ENCODE measurements around the gene C17orf75.
A peak's percentile ranks its signal among the peaks of the same experiment; 100 is the strongest.
"Not testable (repeated sequence)": the region's sequence is repeated elsewhere in the genome, so short reads cannot be mapped to it uniquely, and the experiment has no call there.

C17orf75 gene, protein sequence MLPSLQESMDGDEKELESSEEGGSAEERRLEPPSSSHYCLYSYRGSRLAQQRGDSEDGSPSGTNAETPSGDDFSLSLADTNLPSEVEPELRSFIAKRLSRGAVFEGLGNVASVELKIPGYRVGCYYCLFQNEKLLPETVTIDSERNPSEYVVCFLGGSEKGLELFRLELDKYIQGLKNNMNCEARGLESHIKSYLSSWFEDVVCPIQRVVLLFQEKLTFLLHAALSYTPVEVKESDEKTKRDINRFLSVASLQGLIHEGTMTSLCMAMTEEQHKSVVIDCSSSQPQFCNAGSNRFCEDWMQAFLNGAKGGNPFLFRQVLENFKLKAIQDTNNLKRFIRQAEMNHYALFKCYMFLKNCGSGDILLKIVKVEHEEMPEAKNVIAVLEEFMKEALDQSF
- total RNA-seq: 16.0 to 35.4 (median 23.2) reads per million in 3 experiments

DNA sequence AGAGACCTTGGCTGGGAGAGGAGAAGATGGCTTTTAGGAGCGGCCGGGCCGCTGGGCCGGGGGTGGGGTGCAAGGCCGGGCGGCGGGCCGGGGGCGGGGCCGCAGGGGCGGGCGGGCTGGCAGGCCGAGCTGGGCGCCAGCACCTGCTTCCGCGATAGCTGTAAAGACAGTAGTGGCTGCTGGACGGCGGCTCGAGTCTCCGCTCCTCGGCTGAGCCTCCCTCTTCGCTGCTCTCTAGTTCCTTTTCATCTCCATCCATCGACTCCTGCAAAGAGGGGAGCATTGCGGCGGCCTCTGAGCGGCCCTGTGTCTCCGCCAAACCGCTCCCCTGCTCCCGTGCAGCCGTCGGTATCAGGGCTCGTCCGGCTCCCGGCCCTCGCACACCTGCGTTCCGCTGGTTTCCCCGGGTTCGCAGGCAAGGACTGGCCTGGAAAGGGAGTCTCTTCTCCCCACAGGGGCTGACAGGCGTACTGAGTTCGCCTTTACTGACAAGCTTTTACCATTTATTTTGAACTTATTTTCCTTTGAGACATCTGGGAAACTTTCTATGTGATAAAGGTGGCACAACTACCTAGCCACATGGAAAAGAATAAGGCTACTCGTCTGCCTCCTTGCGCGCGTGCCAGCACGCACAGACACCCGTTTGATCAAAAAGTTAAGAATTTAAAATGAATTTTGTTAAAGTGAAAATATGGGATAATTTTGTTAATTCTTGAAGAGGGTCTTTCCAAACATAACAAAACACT is at the start of gene C17orf75:
C17orf75 (minus strand) TSS at position 317 of the 746 bp plus-strand sequence; CDS start at position 283, 34 bp downstream.
- peak; percentile 69 for DNase-seq

DNA sequence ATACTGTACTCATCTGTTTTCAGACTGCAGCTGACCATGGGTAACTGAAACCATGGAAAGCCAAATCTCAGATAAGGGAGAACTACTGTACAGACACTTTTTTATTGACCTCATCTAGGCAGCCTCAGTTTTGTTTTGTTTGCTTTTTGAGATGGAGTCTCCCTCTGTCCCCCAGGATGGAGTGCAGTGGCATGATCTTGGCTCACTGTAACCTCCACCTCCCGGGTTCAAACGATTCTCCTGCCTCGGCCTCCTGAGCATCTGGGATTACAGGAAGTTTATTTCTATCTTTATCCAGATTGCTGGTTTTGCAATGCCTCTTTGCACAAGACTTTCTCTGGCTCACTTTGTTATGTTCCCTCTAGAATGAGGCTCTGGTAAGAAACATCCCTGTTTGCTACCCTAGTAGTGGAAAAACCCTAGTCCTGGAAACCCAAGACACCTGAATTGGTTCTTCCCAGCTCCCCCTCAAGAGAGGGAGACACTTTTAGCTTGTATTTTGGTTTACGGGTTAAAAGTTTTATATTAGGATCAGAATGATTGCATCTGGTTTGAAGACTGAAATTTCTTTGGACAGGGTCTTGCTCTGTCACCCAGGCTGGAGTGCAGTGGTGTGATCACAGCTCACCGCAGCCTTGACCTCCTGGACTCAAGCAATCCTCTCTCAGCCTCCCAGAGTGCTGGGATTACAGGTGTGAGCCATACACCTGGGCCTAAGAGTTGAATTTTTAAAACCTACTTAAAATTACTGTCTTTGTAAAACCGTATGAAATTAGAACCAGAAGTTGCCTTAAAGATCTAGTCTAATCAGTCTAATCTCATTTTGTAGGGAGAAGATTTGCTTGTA is 46.9 kb upstream of the C17orf75 start:
- DNase-seq: no peak

DNA sequence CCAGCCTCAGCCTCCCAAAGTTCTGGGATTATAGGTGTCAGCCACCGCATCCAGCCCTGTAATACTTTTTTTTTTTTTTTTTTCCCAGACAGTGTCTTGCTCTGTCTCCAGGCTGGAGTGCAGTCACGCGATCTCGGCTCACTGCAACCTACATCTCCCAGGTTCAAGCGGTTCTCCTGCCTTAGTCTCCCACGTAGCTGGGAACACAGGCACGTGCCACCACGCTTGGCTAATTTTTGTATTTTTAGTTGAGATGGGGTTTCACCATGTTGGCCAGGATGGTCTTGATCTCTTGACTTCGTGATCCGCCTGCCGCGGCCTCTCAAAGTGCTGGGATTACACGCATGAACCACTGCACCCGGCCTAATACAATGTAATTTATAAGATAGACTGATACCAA is 46.2 kb upstream of the C17orf75 start:
- DNase-seq: not testable (repeated sequence)

DNA sequence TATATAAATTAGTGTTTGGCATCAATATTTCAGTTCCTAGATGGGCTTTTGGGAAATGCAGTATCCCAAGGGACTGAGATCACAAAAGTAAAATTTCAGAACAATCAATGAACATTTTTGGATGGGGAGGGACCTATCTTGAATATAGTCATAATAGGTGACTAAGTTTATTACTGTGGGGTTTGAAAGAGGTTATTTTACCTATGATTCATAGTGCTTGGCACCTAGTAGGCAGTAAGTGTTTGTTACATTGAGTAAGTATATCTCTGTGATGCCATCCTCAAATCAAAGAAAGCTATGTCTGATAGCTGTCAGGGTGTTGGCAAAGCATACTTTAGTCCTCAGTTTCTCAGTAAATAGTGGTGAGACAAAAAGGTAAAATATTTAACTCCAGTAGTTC is 44.9 kb upstream of the C17orf75 start:
- no peak for DNase-seq

DNA sequence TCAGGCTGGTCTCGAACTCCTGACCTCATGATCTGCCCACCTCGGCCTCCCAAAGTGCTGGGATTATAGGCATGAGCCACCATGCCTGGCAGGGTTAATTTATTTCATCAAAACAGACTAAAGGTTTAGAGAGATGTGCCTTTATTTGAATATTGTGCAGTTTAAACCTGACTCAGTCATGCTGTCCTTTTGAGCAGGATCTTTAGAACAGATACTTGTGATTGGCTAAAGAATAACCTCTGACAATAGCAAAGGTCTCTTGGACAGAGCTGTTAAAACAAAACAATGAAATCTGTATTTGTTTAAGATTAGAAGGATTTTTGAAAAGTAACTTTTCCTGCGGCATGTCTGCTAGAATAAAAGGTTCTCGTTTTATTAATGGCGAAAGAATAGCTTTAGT is 44.0 kb upstream of the C17orf75 start:
- no peak for DNase-seq

DNA sequence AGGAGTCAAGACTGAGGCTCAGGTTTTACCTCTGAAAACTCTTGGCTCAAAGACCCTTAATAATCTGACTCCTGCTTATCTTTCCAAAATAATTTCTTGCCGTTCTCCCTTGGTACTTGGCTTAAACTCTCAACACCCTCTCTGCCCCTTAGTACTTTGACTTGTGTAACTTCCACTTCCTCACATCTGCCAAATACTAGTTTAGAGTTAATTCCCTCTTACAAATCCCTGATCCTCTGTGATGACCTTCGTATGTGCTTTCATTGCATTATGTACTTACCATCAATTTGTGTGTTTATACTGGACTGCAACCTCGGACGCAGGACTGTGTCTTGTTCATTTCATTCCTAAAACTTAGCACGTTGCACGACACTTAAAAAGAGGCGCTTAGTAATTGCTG is 43.1 kb upstream of the C17orf75 start:
- DNase-seq: no peak

DNA sequence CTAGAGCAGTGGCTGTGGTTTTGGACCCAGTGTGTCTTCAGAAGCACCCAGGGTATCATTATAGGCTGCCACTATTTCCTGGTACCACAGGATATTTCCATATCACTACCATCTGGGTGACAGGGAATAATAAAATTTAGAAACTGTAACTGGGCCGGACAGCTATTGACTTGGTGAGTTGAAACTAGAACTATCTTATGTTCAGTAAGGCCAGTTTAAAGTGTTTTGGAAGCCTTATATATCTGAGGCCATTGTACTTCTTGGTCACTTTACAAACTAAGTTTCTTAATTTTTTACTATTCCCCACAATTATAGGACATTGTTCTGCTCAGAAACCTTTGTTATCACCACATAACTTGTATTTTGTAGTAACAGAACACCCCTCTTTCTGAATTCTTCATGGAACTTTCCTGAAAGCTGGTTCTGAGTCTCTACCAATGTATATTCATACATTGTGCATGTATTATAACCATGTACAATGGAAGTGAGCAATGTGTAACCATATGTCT is 42.0 kb upstream of the C17orf75 start:
- no peak for DNase-seq

DNA sequence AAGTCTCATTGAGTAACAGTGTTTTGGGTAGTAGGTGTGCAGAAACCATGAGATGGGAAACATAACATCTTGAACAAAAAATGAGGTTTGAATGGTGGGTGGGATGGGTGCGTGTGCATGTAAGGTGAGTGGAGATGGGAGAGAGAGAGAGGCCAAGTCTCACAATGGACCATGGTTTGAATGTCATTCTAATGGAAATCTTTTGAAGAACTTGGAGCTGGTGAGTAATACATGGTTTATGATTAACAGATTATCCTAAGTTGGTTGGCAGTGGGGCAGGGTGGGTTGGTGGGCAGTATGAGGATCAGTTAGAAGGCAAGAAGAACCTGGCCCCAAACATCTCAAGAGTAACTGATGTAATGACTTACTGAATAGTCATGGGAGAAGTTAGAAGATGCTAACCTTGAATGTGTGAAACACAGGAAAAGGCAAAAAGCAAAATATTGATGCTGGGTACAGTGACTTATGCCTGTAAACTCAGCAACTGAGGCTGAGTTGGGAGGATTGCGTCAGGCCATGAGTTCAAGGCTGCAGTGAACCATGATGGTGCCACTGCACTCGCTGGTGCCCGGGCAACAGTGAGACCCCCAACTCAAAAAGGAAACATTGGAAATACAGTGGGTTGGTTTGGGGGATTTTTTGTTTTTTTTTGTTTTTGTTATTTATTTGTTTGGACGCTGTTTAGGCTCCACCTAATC is 40.7 kb upstream of the C17orf75 start:
- no peak for DNase-seq

DNA sequence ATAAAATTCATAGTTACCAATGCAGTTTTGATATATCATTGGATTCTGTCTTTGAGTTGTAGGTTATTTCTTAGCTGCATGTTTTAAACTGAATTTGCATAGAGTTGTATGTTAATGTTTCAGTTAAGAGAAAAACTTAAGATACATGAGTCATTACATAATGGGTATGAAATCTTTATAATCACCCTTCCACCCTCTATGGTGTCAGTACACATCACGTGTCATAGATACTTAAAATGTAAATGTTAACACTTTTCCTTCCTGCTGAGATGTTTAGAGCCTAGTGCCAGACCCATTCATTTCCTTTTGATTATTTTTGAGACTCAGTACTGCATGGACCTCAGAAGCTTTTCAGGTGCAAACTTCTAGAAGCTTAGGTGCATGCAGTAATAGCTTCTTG is 28.5 kb upstream of the C17orf75 start:
- DNase-seq: no peak

DNA sequence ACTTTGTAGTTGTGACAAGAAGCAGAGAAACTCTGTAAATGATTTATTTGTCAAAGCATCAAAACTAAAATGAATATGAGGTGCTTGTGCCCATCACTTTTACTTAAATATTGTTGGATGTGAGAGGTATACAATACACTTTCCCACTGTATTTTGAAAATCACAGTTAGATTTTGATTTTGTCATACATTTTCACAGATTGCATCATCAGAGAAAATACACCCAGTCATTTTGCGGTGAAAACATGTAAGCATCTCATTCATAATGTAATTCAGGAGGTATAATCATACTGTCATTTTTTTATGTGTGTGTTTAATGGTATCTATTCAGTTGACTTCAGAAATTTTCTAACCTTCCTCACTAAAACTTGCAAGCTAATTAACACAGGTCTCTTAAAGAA is 19.3 kb upstream of the C17orf75 start:
- DNase-seq: no peak

DNA sequence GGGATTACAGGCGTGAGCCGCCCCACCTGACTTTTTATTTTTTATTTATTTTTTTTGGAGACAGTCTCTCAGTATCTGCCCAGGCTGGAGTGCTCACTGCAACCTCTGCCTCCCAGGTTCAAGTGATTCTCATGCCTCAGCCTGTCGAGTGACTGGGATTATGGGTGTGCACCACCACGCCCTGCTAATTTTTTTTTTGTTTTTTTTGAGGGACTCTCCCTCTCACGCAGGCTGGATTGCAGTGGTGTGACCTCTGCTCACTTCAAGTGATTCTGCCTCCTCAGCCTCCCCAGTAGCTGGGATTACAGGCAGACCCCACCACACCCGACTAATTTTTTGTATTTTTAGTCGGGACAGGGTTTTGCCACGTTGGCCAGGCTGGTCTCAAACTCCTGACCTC is 15.6 kb upstream of the C17orf75 start:
- no peak for DNase-seq

DNA sequence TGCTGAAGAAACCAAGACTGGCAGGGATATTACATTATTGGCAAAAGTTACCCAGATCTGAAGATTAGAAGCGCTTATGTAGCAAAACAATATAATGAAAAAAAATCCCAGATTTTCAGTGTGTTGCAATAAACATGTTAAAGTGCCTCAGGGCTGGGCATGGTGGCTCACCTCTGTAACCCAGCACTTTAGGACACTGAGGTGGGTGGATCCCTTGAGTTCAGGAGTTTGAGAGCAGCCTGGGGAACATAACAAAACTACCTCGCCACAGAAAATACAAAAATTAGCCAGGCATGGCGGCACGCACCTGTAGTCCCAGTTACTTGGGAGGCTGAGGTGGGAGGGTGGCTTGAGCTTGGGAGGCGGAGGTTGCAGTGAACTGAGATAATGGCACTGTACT is 14.8 kb upstream of the C17orf75 start:
- no peak for DNase-seq

DNA sequence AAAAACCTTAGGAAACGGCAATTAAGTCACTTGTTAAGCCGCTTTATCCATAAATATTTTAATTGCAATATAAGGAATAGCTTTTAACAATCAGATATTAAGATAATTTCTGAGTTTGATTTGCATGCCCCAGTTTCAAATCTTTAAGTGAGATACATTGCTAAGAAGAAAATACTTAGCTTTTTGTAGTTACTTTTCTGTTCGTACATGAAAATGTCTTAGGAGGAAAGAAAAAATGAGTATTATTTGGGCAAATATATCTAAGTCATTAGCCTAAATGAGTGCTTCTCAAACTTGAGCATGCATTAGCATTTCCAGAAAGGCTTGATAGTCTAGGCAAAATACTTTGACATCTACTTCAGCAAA is 14.4 kb upstream of the C17orf75 start:
- DNase-seq: no peak

DNA sequence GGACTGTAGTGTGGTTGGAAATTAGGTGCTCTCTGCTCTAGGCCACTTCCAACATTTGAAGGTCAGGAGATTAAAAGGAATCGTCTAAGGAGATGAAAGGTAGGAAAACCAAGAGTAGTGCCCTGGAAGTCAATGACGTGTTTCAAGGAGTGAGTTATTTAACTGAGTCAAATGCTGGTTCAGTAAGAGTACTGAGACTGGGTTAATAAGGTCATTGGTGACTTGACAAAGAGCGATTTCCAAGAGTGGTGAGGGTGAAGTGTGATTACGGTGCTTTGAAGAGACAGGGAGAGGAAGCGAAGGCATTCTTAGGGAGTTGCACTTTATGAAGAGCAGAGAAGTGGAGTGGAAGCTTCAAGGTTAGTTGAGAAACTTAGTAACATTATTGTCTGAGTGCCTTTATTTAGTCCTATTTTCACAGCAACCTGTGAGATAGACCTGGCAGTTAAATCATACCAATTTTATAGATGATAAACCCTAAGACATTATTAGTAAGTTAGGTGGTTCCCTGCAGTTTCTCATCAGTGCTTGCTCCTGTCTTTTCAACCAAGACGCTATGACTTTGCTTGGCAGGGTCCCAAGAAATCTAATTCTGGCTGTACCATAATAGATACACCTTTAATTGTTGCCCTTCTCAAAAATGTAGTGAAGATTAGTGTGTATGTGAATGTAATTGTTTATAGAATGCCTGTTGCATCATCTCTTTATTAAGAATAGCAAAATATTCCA is 13.8 kb upstream of the C17orf75 start:
- no peak for DNase-seq

DNA sequence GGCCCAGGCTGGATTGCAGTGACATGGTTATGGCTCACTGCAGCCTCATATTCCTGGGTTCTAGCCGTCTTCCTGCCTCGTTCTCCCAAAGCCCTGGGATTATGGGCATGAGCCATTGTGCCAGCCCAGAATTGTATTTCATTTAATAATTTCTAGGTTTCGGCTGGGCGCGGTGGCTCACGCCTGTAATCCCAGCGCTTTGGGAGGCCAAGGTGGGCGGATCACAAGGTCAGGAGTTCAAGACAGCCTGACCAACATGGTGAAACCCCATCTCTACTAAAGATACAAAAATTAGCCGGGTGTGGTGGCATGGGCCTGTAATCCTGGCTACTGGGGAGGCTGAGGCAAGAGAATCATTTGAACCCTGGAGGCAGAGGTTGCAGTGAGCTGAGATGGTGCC is 10.8 kb upstream of the C17orf75 start:
- DNase-seq: not testable (repeated sequence)

DNA sequence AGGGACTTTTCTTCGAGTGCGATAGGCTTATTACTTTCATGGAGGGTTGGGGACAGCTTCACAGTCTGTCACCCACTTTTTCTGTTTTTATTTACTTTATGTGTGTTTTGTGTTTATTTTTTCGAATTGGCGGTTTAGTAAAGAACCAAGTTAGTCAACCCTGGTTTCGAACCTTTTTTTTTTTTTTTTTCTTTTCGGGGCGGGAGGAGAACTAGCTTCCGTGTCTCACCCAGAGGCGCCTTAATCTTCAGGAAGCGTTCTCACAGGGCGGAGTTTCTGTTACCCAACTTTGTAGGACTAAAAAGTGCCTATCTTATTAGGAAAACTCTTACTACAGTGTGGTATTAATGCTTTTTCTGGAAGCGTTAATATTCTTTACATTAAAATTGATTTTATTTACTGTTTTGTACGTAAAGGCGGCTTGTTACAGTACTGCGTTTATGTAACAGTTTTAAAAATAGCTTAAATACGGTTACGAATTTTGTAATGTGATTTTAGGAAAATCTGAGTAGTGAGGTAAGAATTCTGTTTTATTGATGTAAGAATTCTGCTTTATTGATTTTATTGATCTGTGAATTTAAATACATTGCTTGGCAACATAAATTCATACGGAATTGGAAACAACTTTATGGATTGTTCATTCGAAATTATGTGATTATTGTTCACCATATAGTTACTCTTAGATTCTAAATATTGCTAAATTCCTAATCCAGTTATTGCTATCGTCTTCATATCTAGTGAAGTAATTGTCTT is 8.9 kb upstream of the C17orf75 start:
- peak; percentile 53 for DNase-seq

DNA sequence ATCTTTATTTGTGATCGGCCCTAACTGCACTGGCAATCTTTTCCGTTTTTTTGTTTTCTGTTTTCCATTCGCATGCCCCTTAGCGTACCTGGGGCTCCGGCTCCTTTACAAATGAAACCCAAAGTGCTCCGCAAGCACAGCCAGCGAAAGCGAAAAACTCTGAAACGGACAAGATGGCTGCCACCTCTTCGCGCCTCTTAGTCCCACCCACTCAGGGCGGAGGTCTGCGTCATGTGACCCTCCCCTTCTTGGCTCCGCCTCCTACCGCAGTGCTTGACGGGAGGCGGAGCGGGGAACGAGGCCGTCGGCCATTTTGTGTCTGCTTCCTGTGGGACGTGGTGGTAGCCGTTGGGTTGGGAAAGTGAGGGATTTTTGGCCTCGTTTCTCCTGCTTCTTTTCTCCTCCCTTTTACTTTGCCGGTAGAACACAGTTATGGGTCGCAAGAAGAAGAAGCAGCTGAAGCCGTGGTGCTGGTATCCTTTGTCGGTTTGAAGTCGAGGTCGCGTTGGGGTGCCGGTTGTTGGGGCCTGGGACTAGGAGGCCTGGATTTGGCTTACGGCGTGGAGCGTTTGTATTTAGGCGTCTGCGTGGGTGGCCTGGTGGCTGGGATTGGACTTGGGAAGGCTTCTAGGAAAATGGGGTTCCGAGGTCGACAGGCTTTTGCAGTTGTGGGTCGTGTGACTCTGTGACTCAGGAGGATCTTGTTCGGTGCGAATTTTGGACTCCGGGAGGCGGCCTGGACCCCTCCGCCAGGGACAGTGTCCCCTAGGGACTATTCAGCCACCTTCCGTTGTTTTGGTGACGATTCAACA is 8.1 kb upstream of the C17orf75 start, which contains the start of gene ZNF207:
ZNF207 (plus strand) TSS at position 304 of the 812 bp plus-strand sequence; CDS start at position 433, 129 bp downstream.
- DNase-seq: peak; percentile 94

DNA sequence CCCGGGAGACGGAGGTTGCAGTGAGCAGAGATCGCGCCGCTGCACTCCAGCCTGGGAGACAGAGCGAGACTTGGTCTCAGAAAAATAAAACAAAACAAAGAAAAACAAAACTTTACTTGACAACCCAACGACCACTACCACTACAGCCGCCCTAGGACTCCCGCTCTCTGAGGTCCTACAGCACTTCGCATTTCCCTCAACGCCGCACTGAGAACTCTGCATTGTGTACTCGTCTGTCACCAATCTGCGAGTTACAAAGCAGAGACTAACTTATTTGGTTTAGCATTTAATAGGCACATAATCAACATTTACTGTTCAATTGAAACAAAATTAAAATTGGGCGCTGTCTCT is 7.5 kb upstream of the C17orf75 start:
- DNase-seq: no peak

DNA sequence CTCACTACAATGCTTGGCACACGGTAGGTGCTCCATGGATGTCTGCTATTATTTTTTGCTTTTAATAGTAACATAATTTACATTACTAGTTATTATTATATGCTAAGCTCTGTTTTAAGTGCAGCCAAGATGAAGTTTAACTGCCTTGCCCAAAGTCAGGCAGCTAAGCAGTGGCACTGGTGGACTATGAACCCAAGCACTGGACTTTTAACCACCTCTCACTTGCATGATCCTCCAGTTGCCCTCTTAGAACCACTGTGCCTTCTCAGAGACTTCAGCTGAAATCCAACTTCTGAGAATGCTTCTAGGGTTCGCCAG is 6.5 kb upstream of the C17orf75 start:
- no peak for DNase-seq

DNA sequence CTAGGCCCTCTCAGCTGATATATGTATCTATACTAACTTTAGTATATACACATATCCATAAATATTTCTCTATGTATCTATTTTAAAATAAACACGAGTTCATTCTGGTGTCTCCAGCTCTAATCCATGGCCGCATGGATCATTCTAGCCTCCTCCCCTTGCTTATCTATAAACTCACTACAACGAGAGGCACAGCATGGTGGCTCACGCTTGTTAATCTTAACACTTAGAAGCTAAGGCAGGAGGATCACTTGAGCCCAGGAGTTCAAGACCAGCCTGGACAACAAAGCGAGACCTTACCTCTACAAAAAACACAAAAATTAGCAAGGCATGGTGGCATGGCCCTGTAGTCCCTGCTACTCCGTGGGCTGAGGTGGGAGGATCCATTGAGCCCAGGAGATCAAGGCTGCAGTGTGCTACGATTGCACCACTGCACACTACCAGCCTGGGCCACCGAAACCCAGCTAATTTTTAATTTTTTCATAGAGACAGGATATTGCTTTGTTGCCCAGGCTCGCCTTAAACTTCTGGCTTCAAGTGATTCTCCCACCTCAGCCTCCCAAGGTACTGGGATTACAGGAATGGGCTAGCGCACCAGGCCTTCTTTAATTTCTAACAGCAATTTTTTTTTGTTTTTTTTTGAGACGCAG is 4.1 kb upstream of the C17orf75 start:
- DNase-seq: no peak

Measured in central memory CD4-positive, alpha-beta T cell (primary cell).